H1 (cell line): ENCODE results near the gene MKRN2OS. TPM values are rescaled to one million over a fixed set of nuclear protein-coding genes. Genes with fewer than 3 reads are reported as not detected.

ENCODE experiments used
- CBX8 ChIP-seq: fragments of 300-800, 300-1000 bp; sonication (generic); IDR thresholded peaks from 2 replicates; pipeline ENCODE4 v1.7.1; 2016; ENCODE audit warnings: low read depth, low read length, borderline replicate concordance
- polyA plus RNA-seq, 7 experiments: library from polyadenylated mRNA; depleted of rRNA in 3 of 7; stranded (reverse) in 5 of 7; unstranded in 2 of 7; fragments of >200 nt in 5 of 7; fragments of 200-250 nt in 2 of 7; gene quantifications; 1 replicate in 5 of 7; 2 replicates in 1 of 7; 4 replicates in 1 of 7; pipeline versions ENCODE4 v1.2.1 to v1.2.3, GENCODE V29; 2011 to 2013; ENCODE audit warnings: missing spikeins in 2 of 7, mixed read lengths in 2 of 7
- total RNA-seq: library from RNA; stranded (reverse); fragmentation: NEBNext Ultra II Directional; extraction: Animal tissue kit (Norgen Biotek cat#: 25700); gene quantifications from 2 replicates; pipeline ENCODE4 v1.2.1, GENCODE V29; 2021

MKRN2OS gene
- total and polyA plus RNA-seq, 2 of the 8 experiments (the other 6 are each of a cell fraction or from before 2014, with no cell fraction given), result 0.15 to 0.41 TPM

DNA sequence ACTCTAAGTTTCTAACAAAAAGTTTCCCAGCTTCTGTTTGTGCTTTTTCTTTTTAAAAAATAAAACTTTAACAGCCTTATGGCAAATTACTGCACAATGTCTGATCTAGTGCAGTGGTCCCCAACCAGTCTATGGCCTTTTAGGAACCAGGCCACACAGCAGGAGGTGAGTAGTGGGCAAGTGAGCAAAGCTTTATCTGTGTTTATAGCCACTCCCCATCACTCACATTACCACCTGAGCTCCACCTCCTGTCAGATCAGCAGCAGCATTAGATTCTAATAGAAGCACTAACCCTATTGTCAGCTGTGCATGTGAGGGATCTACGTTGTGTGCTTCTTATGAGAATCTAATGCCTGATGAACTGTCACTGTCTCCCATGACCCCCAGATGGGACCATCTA, 17.2 kb upstream of the MKRN2OS start (continued):
- no peak for TF ChIP-seq CBX8
